ENCODE measurements around the gene MCF2L2. TPM values are rescaled to one million over a fixed set of nuclear protein-coding genes. Genes with fewer than 3 reads are reported as not detected.

Gene MCF2L2
- total and polyA plus RNA-seq, 9 of the 15 experiments (the other 6 are each of a cell fraction or from before 2014, with no cell fraction given), result 0.56 to 4.2 (median 3.0) TPM

- TF ChIP-seq E2F6 (IDR thresholded peaks at IDR 0.05; ENCODE audit: borderline replicate concordance in 1 of 2, extremely low read depth in 1 of 2, insufficient read depth in 1 of 2, insufficient read length in 1 of 2, low read depth in 1 of 2, low read length in 1 of 2, poor library complexity in 1 of 2, severe bottlenecking in 1 of 2), result peak in 1 of 2 experiments; percentile 42
- TF ChIP-seq CHD2 (IDR thresholded peaks at IDR 0.05; ENCODE audit: low read depth, low read length), result peak; percentile 85
- TF ChIP-seq CSDE1 (IDR thresholded peaks at IDR 0.05), result no peak
- TF ChIP-seq ZNF280B (CRISPR knock-in tag; IDR thresholded peaks at IDR 0.05), result no peak
- TF ChIP-seq MYNN (IDR thresholded peaks at IDR 0.05), result peak; percentile 47; the same call in 1 of the 2 replicates
- TF ChIP-seq MYNN (CRISPR knock-in tag; IDR thresholded peaks at IDR 0.05), result no peak
- no peak for TF ChIP-seq POLR2A (conservative IDR thresholded peaks at IDR 0.05)
- 0 out of 2 replicates have a peak, but pooled peaks have one; percentile 61 for TF ChIP-seq CREB3 (tag; conservative IDR thresholded peaks at IDR 0.05; ENCODE audit: low read depth)
- TF ChIP-seq, protein P1, sequence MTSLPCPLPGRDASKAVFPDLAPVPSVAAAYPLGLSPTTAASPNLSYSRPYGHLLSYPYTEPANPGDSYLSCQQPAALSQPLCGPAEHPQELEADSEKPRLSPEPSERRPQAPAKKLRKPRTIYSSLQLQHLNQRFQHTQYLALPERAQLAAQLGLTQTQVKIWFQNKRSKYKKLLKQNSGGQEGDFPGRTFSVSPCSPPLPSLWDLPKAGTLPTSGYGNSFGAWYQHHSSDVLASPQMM (CRISPR knock-in tag; IDR thresholded peaks at IDR 0.05), result no peak
- peak; percentile 89 for TF ChIP-seq NCOR1 (IDR thresholded peaks at IDR 0.05)
- peak; percentile 79; the same call in 1 of the 2 replicates for TF ChIP-seq GATAD2B (IDR thresholded peaks at IDR 0.05; ENCODE audit: borderline replicate concordance)
- TF ChIP-seq MEIS2 (IDR thresholded peaks at IDR 0.05; ENCODE audit: partially characterized antibody), result peak; percentile 52
- no peak for TF ChIP-seq SFPQ (IDR thresholded peaks at IDR 0.05; ENCODE audit: low read depth, low read length)
- TF ChIP-seq PTBP1 (IDR thresholded peaks at IDR 0.05; ENCODE audit: low read depth, low read length), result no peak
- no peak for TF ChIP-seq ZNF347 (CRISPR knock-in tag; IDR thresholded peaks at IDR 0.05; ENCODE audit: low read depth)
- no peak for TF ChIP-seq TCF7 (IDR thresholded peaks at IDR 0.05; ENCODE audit: borderline replicate concordance)
- no peak for TF ChIP-seq NCOA4 (IDR thresholded peaks at IDR 0.05; ENCODE audit: partially characterized antibody)
- no peak for TF ChIP-seq CEBPG (CRISPR knock-in tag; IDR thresholded peaks at IDR 0.05)
- no peak for TF ChIP-seq CEBPG (tag; conservative IDR thresholded peaks at IDR 0.05 in 1 of 2, IDR thresholded peaks at IDR 0.05 in 1 of 2)
- no peak for TF ChIP-seq PHF8 (IDR thresholded peaks at IDR 0.05; ENCODE audit: borderline replicate concordance, low read length)
- TF ChIP-seq HDAC2 (IDR thresholded peaks at IDR 0.05), result peak; percentile 91
- TF ChIP-seq BRF2 (IDR thresholded peaks at IDR 0.05; ENCODE audit: borderline replicate concordance, insufficient read depth, insufficient read length), result no peak
Measured at GRCh38 chr3:183360971-183361624, 67.3 kb downstream of the MCF2L2 start (continued).
